COLO668 (cell line): Measurements from ENCODE around the gene BABAM1.

Experiments
- DNase-seq: peaks from one replicate; lab custom pipeline; 2025; ENCODE audit not compliant: unreplicated experiment; lab: John Stamatoyannopoulos, UW

The BABAM1 gene

GRCh38 chr19:17321655-17322489, 54.6 kb downstream of the BABAM1 start:
- no peak for DNase-seq

DNA sequence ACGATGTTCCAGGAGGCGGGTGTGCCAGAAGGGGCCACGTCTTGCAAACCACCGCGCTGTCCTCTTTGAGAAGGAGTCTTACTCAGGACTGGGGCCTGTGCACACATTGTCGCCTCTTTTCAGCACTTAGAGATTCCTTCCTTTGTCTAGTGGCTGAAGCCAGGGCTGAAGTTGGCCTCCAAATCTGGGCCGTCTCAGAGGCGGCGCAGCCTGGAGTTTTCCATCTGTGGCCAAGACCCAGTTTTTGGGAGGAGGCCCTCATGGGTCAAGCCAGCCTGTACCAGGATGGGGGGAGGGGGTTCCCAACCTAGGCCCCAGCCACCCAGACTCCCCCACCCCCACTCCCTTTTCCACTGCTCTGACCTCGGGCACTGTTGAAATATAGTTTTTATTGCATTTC, 55.6 kb downstream of the BABAM1 start:
- DNase-seq, result no peak

GRCh38 chr19:17323300-17323963, 56.2 kb downstream of the BABAM1 start:
- DNase-seq, result no peak

DNA sequence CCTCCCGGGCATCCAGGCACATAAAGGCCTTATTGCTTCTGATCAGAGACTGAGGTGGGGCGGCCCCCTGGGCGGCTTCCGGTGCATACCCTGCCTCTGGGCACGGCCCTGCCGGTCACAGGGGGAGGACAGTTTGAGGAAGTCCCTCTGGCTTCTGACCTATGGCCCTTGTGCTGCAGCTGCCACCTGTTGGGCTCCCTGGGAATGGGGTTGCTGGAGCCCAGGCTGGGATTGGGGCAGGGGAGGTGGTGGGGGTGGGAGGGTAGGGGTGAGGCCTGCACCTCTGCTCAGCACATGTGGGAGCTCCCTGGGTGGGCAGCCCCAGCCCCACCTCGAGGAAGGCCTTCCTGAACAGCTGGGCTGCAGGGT, 56.7 kb downstream of the BABAM1 start:
- no peak for DNase-seq

- no peak for DNase-seq
Measured at GRCh38 chr19:17324357-17325114, 57.3 kb downstream of the BABAM1 start.

GRCh38 chr19:17325133-17325532, 57.9 kb downstream of the BABAM1 start:
- DNase-seq, result no peak

- DNase-seq, result no peak
Measured at GRCh38 chr19:17325881-17326594, 58.8 kb downstream of the BABAM1 start.

DNA sequence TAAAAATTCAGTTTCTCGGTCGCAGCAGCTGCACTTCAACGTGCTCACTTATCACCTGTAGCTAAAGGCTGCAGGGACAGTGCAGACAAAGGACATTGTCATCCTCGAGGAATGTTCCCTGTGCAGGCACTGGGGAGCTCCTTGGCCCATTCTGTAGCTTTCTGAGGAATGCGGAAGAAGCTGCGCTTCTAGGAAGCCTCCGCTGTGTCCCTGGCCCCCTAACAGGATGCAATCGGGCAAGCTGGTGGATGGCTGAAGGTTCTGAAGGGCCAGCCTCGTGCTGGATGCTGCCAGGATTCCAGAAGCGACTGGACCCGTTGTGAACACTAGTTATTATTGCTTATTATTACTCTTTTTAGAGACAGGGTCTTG, 59.3 kb downstream of the BABAM1 start:
- no peak for DNase-seq

DNA sequence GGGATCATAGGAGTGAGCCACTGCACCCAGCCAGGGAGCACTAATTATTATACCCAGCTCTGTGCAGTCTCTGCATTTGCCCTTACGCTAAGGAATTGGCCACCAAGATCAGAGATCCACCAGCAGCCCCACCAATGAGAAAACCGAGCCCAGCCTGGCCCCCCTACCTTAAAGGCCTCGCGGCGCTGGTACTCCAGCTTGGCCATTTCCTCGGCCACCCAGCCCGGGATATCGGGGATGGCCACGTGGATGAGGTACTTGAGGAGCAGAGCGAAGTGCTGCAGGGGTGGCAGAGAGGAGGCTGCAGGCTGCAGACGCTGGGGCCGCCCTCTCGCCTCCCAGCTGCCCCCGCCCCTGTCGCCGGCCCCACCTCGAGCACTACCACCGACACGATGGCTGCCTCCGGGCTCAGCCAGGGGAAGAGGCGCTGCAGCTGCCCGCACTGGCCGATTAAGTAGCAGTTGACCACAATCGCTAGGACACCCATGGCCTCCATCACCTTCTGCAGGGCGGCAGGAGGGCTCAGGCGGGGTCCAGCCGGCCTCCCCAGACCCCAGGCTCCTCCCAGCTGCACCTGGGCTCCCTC, 59.9 kb downstream of the BABAM1 start:
- no peak for DNase-seq

GRCh38 chr19:17327654-17328516, 60.6 kb downstream of the BABAM1 start:
- DNase-seq, result peak; percentile 15
